ENCODE results near the gene PJA2.
"Not testable (repeated sequence)": the region's sequence is repeated elsewhere in the genome, so short reads cannot be mapped to it uniquely, and the experiment has no call there.

Gene PJA2

GRCh38 chr5:109300367-109300766 is 109.4 kb downstream of the PJA2 start:
- DNase-seq = no peak

DNA sequence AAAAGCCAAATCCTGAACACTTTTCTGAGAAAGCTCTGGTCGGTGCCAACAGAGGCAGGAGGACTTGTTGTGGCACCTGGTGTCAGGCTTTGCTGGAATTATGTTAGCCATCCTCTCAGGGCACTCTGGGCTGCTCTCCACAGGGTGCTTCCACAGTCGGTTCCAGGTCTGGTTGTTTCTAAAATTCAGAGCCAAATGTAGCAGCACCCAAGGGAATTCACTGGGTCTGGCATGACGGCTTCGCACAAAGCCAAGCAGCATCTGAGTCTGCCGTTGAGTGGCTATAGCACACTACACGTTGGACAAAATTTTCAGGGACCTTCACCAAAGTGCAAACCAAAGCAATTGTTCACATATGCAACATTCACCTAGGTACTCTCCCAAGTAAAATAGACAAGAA is 110.2 kb downstream of the PJA2 start:
- no peak for DNase-seq

DNA sequence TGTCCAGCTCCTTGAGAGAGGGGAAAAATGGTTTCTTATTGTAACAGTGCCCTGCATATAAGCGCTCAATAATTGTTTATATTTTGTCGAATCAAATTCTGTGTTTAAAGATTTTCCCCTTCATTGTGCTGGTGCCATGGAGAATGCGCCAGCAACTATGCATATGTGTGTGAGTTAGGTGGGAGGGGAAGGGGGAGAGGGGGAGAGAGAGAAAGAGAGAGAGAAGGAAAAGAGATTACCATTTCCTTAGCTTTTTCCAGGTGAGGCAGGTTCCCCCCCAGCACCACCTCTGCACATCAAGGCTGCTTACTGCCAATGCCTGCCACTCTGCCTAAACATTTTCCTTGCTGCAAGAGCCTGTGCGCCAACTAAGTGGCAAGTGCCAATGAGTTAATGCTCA is 111.0 kb downstream of the PJA2 start:
- DNase-seq = no peak

DNA sequence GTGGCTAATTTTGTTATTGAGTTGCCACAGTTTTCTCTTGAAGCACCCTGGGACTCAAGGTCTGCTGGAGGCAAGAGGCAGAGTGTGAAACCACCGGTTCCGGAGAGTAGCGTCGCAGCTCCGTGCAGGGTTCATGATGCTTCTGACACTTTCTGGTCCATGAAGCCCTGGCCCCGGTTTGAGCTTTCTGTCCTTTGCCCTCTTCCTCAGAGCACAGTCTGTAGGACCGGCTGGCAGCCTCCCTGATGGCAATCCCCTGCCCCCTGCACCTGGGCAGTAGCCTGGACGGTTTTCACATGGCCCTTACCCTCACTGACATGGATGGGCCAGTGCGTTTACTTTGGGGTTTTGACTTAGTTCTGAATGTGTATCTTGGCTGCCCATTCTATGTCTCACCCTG is 111.9 kb downstream of the PJA2 start:
- no peak for DNase-seq

DNA sequence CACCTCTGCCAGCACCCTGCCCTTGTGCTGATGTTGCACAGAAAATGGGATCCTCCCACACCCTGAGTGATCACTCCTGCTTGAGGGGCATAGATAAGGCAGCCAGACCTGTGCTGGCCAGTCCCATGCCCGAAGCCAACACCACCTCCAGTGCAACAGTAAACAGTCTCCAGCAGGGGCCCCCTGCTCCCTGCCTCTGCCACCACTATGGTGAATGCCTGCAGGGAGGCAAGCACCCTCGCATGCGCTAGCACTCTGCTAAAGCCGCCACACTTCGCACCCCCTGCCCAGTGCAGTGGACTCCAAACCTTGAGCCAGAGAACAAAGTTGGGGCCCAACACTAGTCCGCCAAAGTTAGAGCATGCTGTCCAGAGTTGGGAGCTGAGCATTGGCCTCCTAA is 118.7 kb downstream of the PJA2 start:
- no peak for DNase-seq

- DNase-seq = no peak
Measured at GRCh38 chr5:109290231-109290630, 119.5 kb downstream of the PJA2 start.

GRCh38 chr5:109286628-109287027 is 123.1 kb downstream of the PJA2 start:
- DNase-seq = not testable (repeated sequence)

Measured in CD4-positive, alpha-beta T cell treated with Interleukin-17A for 4 hours (primary cell).